Measurements from ENCODE around the gene ELOVL1. TPM values are rescaled to one million over a fixed set of nuclear protein-coding genes. Genes with fewer than 3 reads are reported as not detected.
A peak's percentile ranks its signal among the peaks of the same experiment; 100 is the strongest.

ELOVL1 gene
- total RNA-seq, 4 donors from 2014 or later, result 26.3 to 65.0 (median 41.0) TPM

GRCh38 chr1:43363935-43364525 lies 3.8 kb downstream of the ELOVL1 start:
- H3K27me3 ChIP-seq, result no peaks in the 10 kb centered on the region
- H3K4me1 ChIP-seq, result peaks cover 6 to 36% (median 18%) of the 10 kb centered on the region in 3 donors
- H3K36me3 ChIP-seq, result peaks cover 0 to 54% of the 10 kb centered on the region in 2 donors
- TF ChIP-seq POLR2AphosphoS5 (IDR thresholded peaks at IDR 0.05), result no peak
- TF ChIP-seq EP300 (IDR thresholded peaks at IDR 0.05), result no peak
- no peak for TF ChIP-seq POLR2A (IDR thresholded peaks at IDR 0.05)
- TF ChIP-seq, protein P1, sequence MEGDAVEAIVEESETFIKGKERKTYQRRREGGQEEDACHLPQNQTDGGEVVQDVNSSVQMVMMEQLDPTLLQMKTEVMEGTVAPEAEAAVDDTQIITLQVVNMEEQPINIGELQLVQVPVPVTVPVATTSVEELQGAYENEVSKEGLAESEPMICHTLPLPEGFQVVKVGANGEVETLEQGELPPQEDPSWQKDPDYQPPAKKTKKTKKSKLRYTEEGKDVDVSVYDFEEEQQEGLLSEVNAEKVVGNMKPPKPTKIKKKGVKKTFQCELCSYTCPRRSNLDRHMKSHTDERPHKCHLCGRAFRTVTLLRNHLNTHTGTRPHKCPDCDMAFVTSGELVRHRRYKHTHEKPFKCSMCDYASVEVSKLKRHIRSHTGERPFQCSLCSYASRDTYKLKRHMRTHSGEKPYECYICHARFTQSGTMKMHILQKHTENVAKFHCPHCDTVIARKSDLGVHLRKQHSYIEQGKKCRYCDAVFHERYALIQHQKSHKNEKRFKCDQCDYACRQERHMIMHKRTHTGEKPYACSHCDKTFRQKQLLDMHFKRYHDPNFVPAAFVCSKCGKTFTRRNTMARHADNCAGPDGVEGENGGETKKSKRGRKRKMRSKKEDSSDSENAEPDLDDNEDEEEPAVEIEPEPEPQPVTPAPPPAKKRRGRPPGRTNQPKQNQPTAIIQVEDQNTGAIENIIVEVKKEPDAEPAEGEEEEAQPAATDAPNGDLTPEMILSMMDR (IDR thresholded peaks at IDR 0.05), result no peak
- no peak overlapping the region for H3K27ac ChIP-seq
- no peak for ATAC-seq
- 76% methylated on average over 3 of the region's 5 CpGs; no CpG with 5 or more reads in 1 of the 2 donors for WGBS, 2 donors (ENCODE audit: low coverage in 1 of 2)
- H3K4me3 ChIP-seq, result no peak overlapping the region
- no peaks in the 10 kb centered on the region for H3K9me3 ChIP-seq

GRCh38 chr1:43363283-43363934 lies 4.4 kb downstream of the ELOVL1 start:
- Histone ChIP-seq H3K27me3 (no peaks in the 10 kb centered on the region), H3K27ac (no peak overlapping the region), H3K4me3 (no peak overlapping the region), H3K9me3 (no peaks in the 10 kb centered on the region), H3K36me3 (peaks cover 0 to 54% of the 10 kb centered on the region in 2 donors), H3K4me1 (peaks cover 6 to 32% (median 14%) of the 10 kb centered on the region in 3 donors)
- WGBS, 2 donors (ENCODE audit: low coverage in 1 of 2), result 62 to 76% methylated on average over 2 to 4 of the region's 9 CpGs
- TF ChIP-seq, protein P1 (IDR thresholded peaks at IDR 0.05), result no peak
- TF ChIP-seq POLR2AphosphoS5 (IDR thresholded peaks at IDR 0.05) (no peak), EP300 (IDR thresholded peaks at IDR 0.05) (no peak), POLR2A (IDR thresholded peaks at IDR 0.05) (no peak)
- no peak for ATAC-seq

DNA sequence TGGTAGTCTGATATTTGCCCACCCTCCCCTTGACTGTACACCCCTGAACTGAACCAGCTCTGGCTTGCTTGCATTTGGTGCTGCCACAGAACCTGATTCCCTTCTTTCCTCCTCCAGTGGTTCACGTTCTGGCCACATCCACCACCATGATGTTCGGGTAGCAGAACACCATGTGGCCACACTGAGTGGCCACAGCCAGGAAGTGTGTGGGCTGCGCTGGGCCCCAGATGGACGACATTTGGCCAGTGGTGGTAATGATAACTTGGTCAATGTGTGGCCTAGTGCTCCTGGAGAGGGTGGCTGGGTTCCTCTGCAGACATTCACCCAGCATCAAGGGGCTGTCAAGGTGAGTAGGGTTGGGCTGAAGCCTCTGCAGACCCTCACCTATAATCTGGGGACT lies 7.2 kb downstream of the ELOVL1 start:
- no peak overlapping the region for H3K4me3 ChIP-seq
- no peaks in the 10 kb centered on the region for H3K27me3 ChIP-seq
- no peak for ATAC-seq

GRCh38 chr1:43359696-43360095 lies 8.1 kb downstream of the ELOVL1 start:
- H3K27me3 ChIP-seq, result no peaks in the 10 kb centered on the region
- H3K9me3 ChIP-seq, result no peaks in the 10 kb centered on the region
- peaks cover 0 to 44% of the 10 kb centered on the region in 2 donors for H3K36me3 ChIP-seq
- peaks cover 0 to 24% (median 5%) of the 10 kb centered on the region in 3 donors for H3K4me1 ChIP-seq
- WGBS, 2 donors (ENCODE audit: low coverage in 1 of 2), result 20 to 25% methylated on average over 1 to 6 of the region's 11 CpGs
- TF ChIP-seq POLR2AphosphoS5 (IDR thresholded peaks at IDR 0.05) (no peak), EP300 (IDR thresholded peaks at IDR 0.05) (no peak), POLR2A (IDR thresholded peaks at IDR 0.05) (no peak)
- TF ChIP-seq, protein P1 (IDR thresholded peaks at IDR 0.05), result no peak
- H3K4me3 ChIP-seq, result no peak overlapping the region
- no peak for ATAC-seq
- peak overlapping the region in 1 of 4 donors; percentile 94 for H3K27ac ChIP-seq

More for the DNA sequence above, 7.2 kb downstream of the ELOVL1 start:
- Histone ChIP-seq H3K9me3 (no peaks in the 10 kb centered on the region), H3K36me3 (peaks cover 0 to 53% of the 10 kb centered on the region in 2 donors), H3K27ac (no peak overlapping the region), H3K4me1 (peaks cover 0 to 30% (median 5%) of the 10 kb centered on the region in 3 donors)
- WGBS, 2 donors (ENCODE audit: low coverage in 1 of 2), result 57% methylated on average over 3 of the region's 4 CpGs; no CpG with 5 or more reads in 1 of the 2 donors
- TF ChIP-seq EP300 (IDR thresholded peaks at IDR 0.05), result no peak
- no peak for TF ChIP-seq POLR2AphosphoS5 (IDR thresholded peaks at IDR 0.05)
- TF ChIP-seq POLR2A (IDR thresholded peaks at IDR 0.05), result no peak
- TF ChIP-seq, protein P1 (IDR thresholded peaks at IDR 0.05), result no peak

All from gastroesophageal sphincter (tissue), 4 donors.